OCI-LY1 (cell line): ENCODE measurements around the gene BEND2.

ENCODE experiments used
- H2AFZ ChIP-seq: fragments of 200-600 bp; sonication (generic), shearing (Covaris generic); 2 replicates; pipeline ENCODE4 v1.6.0; 2014; ENCODE audit warnings: antibody characterized with exemption, mild to moderate bottlenecking, low read length
- H3F3A ChIP-seq: fragments of 200-600 bp; sonication (generic), shearing (Covaris generic); 2 replicates; pipeline ENCODE4 v1.6.0; 2014; ENCODE audit warnings: mild to moderate bottlenecking, antibody characterized with exemption, low read length, moderate library complexity; ENCODE audit not compliant: insufficient read depth
- H3K27ac ChIP-seq: fragments of 200-600 bp; sonication (generic); 2 replicates; pipeline ENCODE4 v1.5.1; 2014; ENCODE audit warnings: low read length, mixed run types, mild to moderate bottlenecking, low read depth; ENCODE audit not compliant: poor library complexity, severe bottlenecking
- H3K27me3 ChIP-seq: fragments of 200-600 bp; sonication (generic); 2 replicates; pipeline ENCODE4 v1.6.0; 2014; ENCODE audit warnings: antibody characterized with exemption, mild to moderate bottlenecking, low read length, moderate library complexity; ENCODE audit not compliant: insufficient read depth
- H3K36me3 ChIP-seq: fragments of 200-600 bp; sonication (generic); 2 replicates; pipeline ENCODE4 v1.6.1; 2014; ENCODE audit warnings: mild to moderate bottlenecking, antibody characterized with exemption, low read length, moderate library complexity, mixed read lengths; ENCODE audit not compliant: insufficient read depth
- H3K4me1 ChIP-seq: fragments of 200-600 bp; sonication (generic); 2 replicates; pipeline ENCODE4 v1.5.1; 2014; ENCODE audit warnings: mild to moderate bottlenecking, low read length, moderate library complexity; ENCODE audit not compliant: insufficient read depth, severe bottlenecking
- H3K4me2 ChIP-seq: fragments of 200-600 bp; sonication (generic), shearing (Covaris generic); 2 replicates; pipeline ENCODE4 v1.6.1; 2014; ENCODE audit warnings: low read length
- H3K4me3 ChIP-seq: fragments of 200-600 bp; sonication (generic); 2 replicates; pipeline ENCODE4 v1.5.1; 2014; ENCODE audit warnings: low read length, low read depth, mild to moderate bottlenecking, mixed read lengths; ENCODE audit not compliant: poor library complexity, severe bottlenecking
- H3K79me2 ChIP-seq: fragments of 200-600 bp; shearing (Covaris generic); 2 replicates; pipeline ENCODE4 v1.6.1; 2016; ENCODE audit warnings: mixed run types, low read length, mixed read lengths; ENCODE audit not compliant: insufficient read depth
- H3K9ac ChIP-seq: fragments of 200-600 bp; sonication (generic), shearing (Covaris generic); 2 replicates; pipeline ENCODE4 v1.6.1; 2014; ENCODE audit warnings: mild to moderate bottlenecking, low read length, mixed read lengths
- H3K9me2 ChIP-seq: fragments of 200-600 bp; sonication (generic), shearing (Covaris generic); 2 replicates; pipeline ENCODE4 v1.6.1; 2014; ENCODE audit warnings: low read depth, mild to moderate bottlenecking, low read length, mixed read lengths
- H3K9me3 ChIP-seq: fragments of 200-600 bp; shearing (Covaris generic); 2 replicates; pipeline ENCODE4 v1.6.1; 2014; ENCODE audit warnings: low read length, mixed read lengths
- H4K20me1 ChIP-seq: fragments of 200-600 bp; sonication (generic), shearing (Covaris generic); 2 replicates; pipeline ENCODE4 v1.6.0; 2016; ENCODE audit warnings: mild to moderate bottlenecking, low read length; ENCODE audit not compliant: insufficient read depth
- EZH2 ChIP-seq: fragments of 200-600 bp; sonication (generic), shearing (Covaris generic); IDR thresholded peaks from 2 replicates; pipeline ENCODE4 v1.8.0; 2017; ENCODE audit warnings: borderline replicate concordance, mixed run types, mild to moderate bottlenecking, antibody characterized with exemption, low read length, moderate library complexity, mixed read lengths
- TF ChIP-seq, protein P1 (sequence below): fragments of 200-600 bp; sonication (generic), shearing (Covaris generic); IDR thresholded peaks from 2 replicates; pipeline ENCODE4 v1.5.1; 2017; ENCODE audit warnings: mild to moderate bottlenecking, antibody characterized with exemption, low read length, moderate library complexity, mixed read lengths

BEND2 gene

DNA sequence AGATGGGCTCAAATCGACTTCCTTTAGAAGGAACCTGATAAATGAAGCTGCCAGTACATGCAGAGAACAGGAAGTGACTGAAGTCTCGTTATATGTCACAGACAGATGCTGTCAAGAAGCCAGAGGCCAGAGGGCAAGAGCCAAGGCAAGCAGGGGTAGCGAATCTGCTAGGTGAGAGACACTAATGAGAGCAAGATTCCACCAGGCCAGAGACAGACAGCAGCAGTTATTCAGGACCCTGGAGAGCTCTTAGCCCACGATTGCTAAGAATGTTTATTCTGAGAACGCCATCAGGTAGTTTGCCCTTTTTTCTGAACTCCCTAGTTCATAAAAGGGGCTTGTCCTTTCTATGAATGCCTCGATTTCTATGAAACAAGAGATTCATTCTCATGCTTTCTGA lies 73.7 kb downstream of the BEND2 start:
- H3K4me1 ChIP-seq = no peaks in the 10 kb centered on the region
- no peaks in the 10 kb centered on the region for H3F3A ChIP-seq
- no peaks in the 10 kb centered on the region for H3K36me3 ChIP-seq
- H3K79me2 ChIP-seq = no peaks in the 10 kb centered on the region
- no peak overlapping the region for H3K4me2 ChIP-seq
- no peaks in the 10 kb centered on the region for H3K9me3 ChIP-seq
- no peak overlapping the region for H3K27ac ChIP-seq
- H4K20me1 ChIP-seq = no peaks in the 10 kb centered on the region
- TF ChIP-seq, protein P1, sequence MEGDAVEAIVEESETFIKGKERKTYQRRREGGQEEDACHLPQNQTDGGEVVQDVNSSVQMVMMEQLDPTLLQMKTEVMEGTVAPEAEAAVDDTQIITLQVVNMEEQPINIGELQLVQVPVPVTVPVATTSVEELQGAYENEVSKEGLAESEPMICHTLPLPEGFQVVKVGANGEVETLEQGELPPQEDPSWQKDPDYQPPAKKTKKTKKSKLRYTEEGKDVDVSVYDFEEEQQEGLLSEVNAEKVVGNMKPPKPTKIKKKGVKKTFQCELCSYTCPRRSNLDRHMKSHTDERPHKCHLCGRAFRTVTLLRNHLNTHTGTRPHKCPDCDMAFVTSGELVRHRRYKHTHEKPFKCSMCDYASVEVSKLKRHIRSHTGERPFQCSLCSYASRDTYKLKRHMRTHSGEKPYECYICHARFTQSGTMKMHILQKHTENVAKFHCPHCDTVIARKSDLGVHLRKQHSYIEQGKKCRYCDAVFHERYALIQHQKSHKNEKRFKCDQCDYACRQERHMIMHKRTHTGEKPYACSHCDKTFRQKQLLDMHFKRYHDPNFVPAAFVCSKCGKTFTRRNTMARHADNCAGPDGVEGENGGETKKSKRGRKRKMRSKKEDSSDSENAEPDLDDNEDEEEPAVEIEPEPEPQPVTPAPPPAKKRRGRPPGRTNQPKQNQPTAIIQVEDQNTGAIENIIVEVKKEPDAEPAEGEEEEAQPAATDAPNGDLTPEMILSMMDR = no peak
- no peak for TF ChIP-seq EZH2
- H3K4me3 ChIP-seq = no peak overlapping the region
- no peaks in the 10 kb centered on the region for H3K27me3 ChIP-seq
- no peak overlapping the region for H2AFZ ChIP-seq
- no peak overlapping the region for H3K9ac ChIP-seq
- no peaks in the 10 kb centered on the region for H3K9me2 ChIP-seq

DNA sequence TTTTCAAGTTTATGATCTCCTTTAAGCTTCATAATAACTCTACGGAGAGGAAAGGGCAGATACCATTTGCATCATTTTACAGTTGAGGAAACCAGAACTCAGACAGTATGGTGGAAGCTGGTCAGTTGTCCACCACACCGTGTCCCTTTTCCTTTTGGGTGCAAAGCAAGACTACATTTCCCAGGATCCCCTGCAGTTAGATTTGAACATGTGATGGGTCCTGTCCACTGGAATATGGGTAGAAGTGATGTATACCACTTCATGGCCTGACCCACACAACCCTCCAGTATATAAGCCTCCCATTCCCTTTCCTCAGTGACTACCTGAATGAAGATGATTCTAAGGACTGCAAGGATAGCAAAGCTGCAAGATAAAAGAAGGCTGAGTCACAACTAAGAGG lies 74.7 kb downstream of the BEND2 start:
- H2AFZ ChIP-seq = no peak overlapping the region
- H3K27me3 ChIP-seq = no peaks in the 10 kb centered on the region
- H4K20me1 ChIP-seq = no peaks in the 10 kb centered on the region
- H3K9me3 ChIP-seq = no peaks in the 10 kb centered on the region
- no peaks in the 10 kb centered on the region for H3F3A ChIP-seq
- H3K9ac ChIP-seq = no peak overlapping the region
- H3K4me1 ChIP-seq = no peaks in the 10 kb centered on the region
- no peaks in the 10 kb centered on the region for H3K79me2 ChIP-seq
- H3K27ac ChIP-seq = no peak overlapping the region
- no peak overlapping the region for H3K4me2 ChIP-seq
- no peaks in the 10 kb centered on the region for H3K9me2 ChIP-seq
- H3K36me3 ChIP-seq = no peaks in the 10 kb centered on the region
- no peak for TF ChIP-seq EZH2
- TF ChIP-seq, protein P1 = no peak
- no peak overlapping the region for H3K4me3 ChIP-seq

DNA sequence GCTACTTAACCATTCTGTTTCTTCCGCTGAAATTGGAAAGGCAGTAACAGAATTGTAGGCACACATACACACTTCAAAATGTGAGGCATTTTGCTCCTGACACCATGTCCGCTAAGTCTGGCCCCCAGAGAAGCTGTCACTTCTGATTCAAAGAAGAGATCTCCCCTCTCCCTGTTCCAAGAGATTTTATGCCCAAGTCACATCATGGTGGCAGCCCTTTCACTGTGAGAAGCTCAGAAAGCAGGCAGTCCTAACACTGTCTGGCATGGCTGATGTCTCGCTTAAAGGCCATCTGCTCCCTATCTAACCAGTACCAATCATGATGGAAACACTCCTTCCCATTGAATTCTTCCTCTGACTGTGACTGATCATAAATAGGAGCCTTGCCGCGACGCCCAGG lies 83.9 kb downstream of the BEND2 start:
- Histone ChIP-seq H3K27me3 (no peaks in the 10 kb centered on the region), H4K20me1 (no peaks in the 10 kb centered on the region), H3K27ac (no peak overlapping the region), H3K9me3 (no peaks in the 10 kb centered on the region), H3F3A (no peaks in the 10 kb centered on the region), H3K9ac (no peak overlapping the region), H3K4me1 (no peaks in the 10 kb centered on the region), H3K4me3 (no peak overlapping the region), H2AFZ (no peak overlapping the region), H3K9me2 (no peaks in the 10 kb centered on the region), H3K4me2 (no peak overlapping the region), H3K36me3 (no peaks in the 10 kb centered on the region), H3K79me2 (no peaks in the 10 kb centered on the region)
- TF ChIP-seq, protein P1 = no peak
- TF ChIP-seq EZH2 = no peak
